Fibroblast of peridontal ligament (primary cell): ENCODE results near the gene ISCU.

Experiments used
- DNase-seq: peaks from one replicate; pipeline ENCODE4 v3.0.0-alpha.2; 2010; ENCODE audit errors: extremely low read depth

ISCU gene

DNA sequence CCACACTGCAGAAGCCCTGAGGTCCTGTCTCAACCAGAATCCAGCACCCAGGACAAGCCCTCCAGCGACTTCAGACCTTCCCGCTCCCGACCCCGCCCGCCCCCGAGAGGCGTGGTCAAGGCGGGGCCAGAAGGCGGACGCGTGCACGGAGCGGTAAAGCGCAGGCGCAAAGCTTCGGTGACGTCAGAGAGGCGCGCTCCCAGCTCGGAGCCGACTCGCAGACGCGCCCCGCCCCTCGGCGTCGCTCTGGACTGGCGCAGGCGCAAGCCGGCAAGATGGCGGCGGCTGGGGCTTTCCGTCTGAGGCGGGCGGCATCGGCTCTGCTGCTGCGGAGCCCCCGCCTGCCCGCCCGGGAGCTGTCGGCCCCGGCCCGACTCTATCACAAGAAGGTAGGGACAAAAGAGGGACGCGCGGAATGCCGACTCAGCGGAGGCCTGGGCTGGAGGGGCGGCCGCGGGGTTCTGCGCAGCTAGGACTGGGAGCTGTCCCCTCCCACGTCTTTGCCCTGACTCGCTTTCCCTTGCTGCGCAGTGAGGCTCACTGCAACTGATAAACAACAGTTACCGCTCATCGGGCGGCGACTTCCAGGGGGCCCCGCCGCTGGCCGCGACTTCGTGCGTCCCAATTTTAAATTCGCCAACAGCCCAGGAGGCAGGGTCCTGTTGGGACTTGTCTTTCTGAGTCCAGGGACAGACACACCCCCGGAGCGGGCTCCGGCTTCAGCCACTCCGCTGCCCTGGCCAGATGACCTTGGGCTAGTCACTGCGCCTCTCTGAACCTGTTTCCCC, at the start of gene ISCU:
ISCU (plus strand) TSS at position 249 of the 788 bp plus-strand sequence; CDS start at position 276, 27 bp downstream.
- DNase-seq = peak; percentile 96

DNA sequence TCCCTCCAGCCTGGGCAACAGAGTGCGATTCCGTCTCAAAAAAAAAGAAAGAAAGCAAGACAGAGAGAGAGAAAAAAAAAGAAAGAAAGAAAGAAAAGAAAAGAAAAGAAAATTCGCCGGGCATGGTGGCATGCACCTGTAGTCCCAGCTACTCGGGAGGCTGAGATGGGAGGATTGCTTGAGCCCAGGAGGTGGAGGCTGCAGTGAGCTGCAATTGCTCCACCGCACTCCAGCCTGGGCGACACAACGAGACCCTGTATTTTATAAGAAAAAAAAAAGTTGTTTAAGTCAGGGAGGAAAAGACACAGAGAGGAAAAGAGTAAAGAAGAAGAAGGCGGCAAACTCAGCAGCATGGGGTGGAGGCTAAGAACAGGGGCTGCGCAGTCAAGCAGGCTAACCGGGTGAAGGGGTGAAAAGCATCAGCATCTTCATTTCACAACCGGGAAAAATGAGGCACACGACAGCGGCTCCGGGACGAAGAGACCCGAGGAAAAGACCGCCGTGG, 47.9 kb upstream of the ISCU start:
- DNase-seq = no peak

DNA sequence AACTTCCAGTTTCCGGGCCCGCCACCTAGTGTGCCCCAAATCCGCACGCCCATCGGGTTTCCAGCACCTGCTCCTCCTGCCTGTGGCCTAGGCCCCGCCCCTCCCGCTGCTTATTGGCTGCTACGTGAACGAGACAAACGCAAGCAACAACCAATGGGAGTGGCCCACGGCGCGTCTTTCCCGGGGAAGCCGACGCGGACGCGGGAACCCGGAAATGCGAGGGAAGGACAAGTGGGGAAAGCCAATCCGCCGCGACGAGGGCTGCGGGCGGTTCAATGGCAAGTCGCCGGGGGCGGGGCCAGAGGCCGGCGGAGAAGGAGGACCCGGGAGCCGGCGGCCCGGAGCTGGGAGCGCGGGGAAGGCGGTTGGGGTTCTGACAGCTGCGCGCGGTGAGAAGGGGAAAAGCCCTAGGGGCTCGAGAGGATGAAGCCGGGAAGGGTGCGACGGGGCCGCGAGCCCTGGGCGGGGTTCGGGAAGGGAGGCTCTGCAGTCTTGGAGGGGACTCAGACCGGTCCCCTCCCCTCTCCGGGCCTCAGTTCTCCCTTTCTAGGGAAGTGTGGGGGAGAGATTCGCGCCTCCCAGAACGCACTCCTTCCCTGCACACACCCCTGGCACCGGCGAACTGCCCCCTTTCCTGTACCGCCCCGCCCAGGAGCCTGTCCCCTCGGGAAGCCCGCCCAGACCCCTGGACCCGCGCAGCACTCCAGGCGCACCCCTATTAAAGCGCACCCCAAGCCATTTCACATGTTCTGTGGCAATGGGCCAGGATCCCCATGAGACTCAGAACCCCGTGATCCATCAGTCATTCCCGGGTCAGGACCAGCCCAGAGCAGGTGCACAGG, 47.2 kb upstream of the ISCU start, which contains the start of gene FICD:
FICD (plus strand) TSS at position 305 of the 842 bp plus-strand sequence. CDS start 1,696 bp downstream, outside the sequence.
- DNase-seq = peak; percentile 96

DNA sequence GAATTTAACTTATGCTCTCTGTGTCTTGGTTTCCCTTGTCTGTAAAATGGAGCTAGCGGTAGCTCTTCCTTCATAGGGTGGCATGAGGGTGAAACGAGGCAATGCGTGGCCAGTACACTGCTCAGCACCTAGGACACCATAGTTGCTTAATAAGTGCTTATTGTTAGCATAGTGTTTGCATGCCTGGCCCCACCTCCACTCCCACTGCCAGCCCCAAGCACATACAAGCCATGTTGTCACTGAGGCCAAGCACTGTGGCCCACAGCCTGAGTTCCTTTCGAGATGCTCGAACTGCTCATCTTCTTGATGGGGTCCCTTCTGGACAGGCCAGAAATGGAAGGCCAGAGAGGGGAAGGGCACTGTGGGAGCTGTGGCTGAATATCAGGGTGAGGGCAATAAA, 46.5 kb upstream of the ISCU start:
- DNase-seq = no peak

DNA sequence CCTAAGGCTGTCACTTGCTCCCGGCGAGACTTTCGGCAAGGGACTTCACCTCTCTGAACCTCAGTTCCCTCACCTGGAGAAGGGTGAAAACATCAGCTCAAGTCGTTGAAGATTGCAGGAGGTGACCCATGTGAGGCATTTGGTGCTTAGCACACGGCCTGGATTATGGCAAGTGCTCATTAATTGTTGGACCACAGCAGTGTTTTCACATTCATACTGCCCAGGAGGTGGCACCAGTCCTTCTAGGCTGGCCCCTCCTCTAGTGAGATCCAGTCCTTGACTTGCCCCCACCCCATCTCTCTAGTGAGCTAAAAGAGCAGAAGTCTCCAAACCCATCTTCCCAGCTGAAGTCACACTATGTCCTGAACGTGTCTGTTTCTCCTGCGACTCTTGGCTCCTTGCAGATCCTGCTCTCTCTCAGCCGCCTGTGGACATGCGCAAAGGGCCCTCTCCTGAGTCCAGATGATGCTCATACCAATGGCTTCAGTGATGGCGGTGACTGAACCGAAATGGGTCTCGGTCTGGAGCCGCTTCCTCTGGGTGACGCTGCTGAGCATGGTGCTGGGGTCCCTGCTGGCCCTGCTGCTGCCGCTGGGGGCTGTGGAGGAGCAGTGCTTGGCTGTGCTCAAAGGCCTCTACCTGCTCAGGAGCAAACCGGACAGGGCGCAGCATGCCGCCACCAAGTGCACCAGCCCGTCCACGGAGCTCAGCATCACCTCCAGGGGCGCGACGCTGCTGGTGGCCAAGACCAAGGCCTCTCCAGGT, 45.7 kb upstream of the ISCU start:
- DNase-seq = no peak

DNA sequence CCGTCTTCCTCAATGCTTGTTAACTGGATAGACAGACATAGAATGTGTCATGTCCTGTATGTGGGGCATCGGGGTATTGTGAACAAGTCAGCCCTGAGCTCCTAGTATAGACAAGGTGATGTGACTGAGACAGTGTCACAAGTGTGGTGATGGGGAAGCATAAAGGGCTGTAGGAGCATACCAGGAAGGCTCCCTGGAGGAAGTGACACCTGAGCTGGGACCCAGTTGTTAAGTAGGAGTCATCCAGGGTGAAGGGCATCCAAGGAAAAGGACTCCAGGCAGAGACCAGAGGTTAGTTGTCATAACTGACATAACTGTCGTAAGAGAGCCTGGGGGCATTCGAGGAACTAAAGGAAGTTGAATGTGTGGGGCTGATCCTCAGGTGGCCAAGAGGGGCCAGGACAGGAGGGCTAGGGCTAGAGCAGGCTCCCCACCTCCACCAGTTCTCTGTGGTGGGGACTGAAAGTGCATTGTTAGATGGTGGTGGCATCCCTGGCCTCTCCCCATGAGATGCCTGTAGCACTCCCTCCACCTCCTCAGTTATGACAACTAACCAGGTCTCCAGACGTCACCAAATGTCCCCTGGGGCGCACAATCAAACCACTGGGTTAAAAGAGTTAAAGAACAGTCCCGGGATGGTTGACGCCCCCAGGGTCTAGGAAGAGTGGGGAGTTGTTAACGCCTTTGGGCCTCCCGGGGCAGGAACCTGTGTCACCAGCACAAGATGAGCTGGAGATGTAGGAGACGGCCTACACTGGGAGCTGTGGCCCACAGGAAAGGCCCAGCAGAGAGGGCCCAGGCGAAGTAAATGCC, 44.9 kb upstream of the ISCU start:
- DNase-seq = no peak

DNA sequence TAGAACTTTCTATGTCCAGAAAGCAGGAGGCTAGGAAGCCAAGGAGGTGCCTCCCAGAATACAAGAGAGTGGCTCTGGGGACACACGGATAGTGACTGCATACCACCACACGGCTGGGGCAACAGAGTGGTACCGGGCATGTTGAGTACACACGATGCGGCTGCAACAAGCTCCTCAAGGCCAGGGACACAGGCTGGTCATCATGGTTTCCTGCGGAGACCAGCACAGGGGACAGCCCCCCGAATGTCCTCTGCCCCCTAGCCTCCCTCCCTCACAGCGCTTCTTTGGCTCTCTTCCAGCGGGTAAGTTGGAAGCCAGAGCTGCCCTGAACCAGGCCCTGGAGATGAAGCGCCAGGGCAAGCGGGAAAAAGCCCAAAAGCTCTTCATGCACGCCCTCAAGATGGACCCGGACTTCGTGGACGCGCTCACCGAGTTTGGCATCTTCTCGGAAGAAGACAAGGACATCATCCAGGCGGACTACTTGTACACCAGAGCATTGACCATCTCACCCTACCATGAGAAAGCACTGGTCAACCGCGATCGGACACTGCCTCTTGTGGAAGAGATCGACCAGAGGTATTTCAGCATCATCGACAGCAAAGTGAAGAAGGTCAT, 44.2 kb upstream of the ISCU start:
- DNase-seq = no peak

DNA sequence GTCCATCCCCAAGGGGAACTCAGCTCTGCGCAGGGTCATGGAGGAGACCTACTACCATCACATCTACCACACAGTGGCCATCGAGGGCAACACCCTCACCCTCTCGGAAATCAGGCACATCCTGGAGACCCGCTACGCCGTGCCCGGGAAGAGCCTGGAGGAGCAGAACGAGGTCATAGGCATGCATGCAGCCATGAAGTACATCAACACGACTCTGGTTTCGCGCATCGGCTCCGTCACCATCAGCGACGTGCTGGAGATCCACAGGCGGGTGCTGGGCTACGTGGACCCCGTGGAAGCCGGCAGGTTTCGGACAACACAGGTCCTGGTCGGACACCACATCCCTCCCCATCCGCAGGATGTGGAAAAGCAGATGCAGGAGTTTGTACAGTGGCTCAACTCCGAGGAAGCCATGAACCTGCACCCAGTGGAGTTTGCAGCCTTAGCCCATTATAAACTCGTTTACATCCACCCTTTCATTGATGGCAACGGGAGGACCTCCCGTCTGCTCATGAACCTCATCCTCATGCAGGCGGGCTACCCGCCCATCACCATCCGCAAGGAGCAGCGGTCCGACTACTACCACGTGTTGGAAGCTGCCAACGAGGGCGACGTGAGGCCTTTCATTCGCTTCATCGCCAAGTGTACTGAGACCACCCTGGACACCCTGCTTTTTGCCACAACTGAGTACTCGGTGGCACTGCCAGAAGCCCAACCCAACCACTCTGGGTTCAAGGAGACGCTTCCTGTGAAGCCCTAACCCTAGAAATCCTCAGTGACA, 43.5 kb upstream of the ISCU start:
- DNase-seq = no peak

DNA sequence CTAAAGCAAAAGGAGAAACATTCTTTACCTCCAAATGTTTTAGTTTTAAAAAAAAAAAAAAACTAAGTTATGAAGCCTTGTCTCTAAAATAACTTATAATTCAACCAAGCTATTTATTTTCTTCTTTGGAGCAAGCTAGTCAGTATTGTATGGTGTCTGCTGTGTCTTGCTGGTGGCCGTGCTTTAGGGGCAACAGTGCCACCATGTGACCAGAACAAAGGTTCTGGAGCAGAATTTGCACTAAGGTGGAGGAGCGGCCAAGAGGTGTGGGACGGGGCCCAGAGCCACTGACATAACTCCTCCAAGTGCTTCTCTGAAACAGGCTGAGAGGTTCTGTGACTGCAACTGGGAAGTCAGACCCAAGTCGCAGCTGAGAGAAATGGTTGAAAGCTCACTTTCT, 42.8 kb upstream of the ISCU start:
- no peak for DNase-seq

DNA sequence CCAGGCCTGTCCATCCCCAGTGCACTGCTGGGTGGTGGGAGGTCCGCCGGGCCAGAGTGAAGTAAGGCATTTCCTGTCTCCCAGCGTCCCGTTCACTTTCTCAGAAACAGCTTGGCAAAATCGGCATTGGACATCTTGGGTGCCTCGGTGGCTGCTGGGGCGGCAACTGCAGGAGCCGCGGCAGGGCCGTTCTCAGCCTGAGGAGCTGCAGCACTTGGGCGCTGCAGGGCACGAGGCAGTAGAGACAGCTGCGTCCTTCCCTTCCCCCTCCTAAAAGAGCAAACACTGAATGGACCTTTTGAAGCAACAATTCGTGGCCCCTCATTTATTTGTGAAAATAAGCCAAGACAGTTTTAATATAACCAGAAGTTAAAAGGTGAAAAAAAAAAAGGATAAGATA, 39.0 kb upstream of the ISCU start:
- no peak for DNase-seq

DNA sequence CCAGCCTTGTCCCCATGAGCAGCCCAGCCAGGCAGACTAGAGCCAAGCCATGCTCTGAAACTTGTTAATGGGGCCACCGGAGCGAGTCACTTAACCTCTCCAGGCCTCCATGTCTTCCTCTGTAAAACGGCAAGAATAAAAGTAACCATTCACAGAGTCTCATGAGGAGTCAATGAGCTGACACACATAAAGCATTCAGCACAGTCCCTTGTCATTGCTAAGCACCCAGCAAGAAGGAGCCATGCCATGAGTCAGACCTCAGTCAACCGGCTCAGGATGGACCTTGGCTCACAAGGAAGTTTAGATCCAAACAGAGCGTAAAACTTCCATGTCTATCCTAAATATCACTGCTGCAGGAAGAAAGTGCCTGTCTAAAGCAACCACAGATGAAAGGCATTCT, 36.7 kb upstream of the ISCU start:
- peak; percentile 35 for DNase-seq

DNA sequence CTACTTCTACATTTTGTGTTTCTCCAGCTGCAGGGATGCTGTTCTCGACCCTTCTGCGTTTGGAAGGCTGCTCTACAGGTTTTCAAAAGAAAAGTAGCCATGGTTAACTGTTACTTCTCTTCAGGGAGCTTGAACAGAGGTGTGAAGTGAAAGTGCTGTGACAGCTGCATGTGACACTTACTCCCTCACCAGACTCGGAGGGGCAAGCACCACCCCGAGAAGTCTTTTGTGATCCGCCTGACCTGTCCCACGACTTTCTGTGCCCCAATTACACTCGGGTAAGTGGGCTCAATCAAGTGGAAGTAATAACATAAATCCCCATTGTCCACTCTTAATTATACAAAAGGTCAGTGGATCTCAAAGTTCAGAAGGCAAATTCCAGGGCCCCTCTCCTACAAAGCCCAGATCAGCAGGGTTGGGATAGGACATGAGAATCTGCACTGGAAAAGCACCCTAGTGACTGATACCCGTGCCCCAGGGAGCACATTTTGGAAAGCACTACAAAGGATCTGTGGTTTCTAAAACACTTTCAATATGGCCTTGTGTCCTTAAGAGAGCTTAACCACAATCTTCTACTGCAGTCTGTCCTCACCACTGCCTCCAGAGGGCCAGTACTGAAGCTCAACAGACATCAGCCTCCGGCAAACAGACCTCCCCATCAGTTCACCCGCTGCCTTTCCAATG, 35.8 kb upstream of the ISCU start:
- peak; percentile 75 for DNase-seq

DNA sequence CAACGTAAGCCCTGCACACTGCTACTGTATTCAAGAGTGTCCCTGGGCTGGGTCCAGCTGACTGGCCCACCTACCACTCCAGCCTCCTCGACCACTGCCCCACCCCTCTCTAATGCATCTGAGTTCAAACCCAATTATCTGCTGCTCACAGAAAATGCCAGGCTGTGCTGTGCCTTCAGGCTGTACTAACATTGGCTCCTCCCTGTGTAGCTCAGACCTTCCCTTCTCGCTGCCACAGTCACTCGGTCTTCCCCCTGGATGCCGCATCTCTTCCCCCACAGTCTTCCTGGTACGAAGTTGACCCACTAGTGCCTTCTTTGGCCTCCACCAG, 35.3 kb upstream of the ISCU start:
- DNase-seq = no peak

DNA sequence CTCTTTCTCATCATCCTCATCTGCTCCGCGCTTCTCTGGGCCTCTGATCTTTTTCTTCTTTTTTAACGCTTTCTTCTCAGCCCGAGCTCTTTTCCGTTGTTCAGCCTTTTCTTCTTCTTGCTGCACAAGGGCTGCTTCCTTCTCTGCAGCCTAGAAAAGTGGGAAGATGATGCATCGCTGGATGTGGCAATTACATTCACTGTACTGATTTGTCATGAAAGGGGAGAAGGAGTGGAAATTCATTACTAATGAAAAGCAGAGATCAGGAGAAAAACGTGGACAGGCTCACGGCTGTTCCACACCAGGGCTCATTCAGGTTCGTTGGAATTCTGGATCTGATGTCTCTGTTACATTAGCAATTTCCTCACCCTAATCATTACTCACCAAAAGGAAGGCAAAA, 32.2 kb upstream of the ISCU start:
- DNase-seq = no peak

DNA sequence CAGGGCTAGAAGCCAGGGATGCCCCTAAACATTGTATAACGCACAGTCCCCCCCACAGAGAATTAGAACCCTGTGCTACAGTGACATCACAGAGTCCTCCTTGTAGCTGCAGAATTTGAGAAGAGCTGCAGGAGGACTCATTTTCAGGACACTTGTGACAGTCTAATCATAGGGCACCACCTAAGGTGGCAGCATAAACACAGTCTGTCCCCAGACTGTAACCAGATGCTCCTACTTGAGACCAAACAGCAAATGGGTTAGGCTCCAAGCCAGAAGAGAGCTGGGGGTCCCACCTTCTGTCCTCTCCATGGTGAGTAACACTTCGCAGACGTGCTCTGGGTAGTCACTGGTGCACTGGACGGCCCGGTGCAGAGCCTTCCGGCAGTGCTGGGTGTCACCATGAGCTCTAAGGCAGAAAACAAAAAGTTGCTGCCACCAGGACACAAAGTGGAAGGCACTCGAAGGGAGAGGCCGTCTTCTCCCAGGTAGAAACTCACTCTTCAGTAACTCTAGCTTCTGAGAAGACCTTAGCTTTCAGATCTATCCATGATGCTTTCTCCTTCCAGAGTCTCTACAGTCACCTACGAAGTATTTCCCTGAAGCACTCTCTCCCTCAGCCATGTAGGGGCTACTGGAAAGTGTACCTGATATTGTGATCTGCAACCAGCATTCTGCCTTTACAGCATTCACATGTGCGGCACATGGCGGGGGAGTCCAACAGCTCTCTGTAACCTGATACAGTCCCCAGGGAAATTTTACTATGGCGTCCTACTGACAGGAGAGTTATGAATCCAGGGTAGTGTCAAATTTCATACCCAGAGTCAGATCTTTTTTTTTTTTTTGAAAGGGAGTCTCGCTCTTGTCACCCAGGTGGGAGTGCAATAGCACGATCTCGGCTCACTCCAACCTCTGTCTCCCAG, 30.2 kb upstream of the ISCU start:
- no peak for DNase-seq

DNA sequence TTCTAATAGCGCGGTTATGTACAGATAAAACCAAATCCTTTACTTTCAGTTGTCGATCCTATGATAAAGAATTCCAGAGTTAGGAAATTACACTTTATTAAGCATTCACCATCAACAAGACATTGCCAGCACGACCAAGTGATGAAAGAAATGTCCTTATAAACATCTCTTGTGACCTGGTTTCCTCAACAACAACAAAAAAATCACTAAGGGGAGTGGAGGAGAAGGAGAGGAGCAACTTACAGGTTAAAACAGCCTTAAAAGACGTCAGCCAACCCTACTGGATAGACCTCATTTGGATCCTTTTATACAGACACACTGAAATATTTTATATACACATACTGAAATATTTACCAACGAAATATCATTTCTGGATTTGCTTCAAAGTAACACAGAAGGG, 24.2 kb upstream of the ISCU start:
- no peak for DNase-seq

DNA sequence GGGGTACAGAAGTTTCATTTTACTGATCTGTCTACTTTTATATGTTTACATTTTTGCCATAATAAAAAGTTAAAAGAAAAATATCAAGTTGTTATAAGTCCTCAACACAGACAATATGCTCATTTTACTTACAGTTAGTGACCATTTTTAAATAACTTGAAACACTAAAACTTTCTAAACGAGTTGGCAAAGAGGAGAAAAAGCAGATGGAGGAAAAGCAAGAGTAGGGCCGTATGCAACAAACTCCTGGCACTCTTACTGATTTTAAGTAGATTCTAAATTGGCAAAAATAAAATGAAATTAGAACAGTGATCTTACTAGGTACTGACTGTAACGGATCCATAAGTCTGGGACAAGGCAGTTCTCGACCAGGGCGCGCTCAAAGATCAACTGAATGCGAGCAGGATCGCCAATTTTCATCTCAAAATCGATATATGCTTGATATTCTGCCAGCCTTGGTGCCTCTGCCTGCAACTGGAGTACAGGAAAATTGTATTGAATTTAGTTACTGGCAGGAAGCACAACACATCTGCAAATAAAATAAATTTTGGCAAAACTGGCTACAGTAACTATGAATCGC, 23.7 kb upstream of the ISCU start:
- DNase-seq = no peak

DNA sequence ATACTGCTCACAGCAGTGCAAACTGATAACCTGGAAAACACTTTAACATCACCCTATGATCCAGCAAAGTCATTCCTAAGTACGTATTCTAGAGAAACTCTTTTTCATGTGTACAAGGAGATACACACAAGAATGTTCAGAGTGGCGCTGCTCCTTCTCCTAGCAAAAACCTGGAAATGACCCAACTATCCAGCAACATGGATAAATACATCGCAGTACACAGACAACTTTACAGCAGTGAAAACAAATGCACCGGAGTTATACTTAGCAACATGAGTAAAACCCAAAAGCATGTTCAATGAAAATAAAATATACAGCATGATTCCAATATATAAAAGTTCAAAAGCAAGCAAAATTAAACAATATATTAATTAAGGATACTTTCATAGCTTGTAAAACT, 20.1 kb upstream of the ISCU start:
- DNase-seq = no peak
